ENCODE results near the gene MB.

DNA sequence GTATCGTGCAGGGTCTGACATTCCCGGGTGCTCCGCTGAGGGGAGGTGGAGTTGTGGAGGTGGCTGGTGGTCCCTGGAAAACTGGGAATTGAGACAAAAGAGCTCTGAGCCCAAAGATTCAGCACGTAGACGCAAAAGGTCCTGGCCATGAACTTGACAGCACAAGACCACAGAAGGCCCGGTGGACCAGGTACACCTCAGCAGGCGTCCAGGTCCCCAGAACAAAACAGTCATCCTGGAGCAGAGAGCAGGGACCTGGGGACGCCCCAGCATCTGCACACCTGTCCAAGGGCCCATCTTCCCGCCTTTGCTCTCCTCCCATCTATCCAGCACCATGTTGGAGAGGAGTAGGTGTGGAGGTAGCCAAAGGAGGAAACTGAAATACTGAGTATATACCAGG is 13.8 kb upstream of the MB start:
- TF ChIP-seq, protein P1, sequence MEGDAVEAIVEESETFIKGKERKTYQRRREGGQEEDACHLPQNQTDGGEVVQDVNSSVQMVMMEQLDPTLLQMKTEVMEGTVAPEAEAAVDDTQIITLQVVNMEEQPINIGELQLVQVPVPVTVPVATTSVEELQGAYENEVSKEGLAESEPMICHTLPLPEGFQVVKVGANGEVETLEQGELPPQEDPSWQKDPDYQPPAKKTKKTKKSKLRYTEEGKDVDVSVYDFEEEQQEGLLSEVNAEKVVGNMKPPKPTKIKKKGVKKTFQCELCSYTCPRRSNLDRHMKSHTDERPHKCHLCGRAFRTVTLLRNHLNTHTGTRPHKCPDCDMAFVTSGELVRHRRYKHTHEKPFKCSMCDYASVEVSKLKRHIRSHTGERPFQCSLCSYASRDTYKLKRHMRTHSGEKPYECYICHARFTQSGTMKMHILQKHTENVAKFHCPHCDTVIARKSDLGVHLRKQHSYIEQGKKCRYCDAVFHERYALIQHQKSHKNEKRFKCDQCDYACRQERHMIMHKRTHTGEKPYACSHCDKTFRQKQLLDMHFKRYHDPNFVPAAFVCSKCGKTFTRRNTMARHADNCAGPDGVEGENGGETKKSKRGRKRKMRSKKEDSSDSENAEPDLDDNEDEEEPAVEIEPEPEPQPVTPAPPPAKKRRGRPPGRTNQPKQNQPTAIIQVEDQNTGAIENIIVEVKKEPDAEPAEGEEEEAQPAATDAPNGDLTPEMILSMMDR (IDR thresholded peaks at IDR 0.05; ENCODE audit: insufficient read depth, low read length) = no peak
- TF ChIP-seq POLR2AphosphoS5 (IDR thresholded peaks at IDR 0.05; ENCODE audit: low read depth) = no peak
